Glutamatergic neuron (in vitro differentiated cells): ENCODE results near the gene PLEKHA7. TPM values are rescaled to one million over a fixed set of nuclear protein-coding genes. Genes with fewer than 3 reads are reported as not detected.

Source experiments
- DNase-seq: peaks from one replicate; pipeline ENCODE4 v3.0.0; 2022
- H3K27ac Mint-ChIP-seq: one replicate; pipeline ENCODE4 v1.8.0; 2020; ENCODE audit warnings: mild to moderate bottlenecking, mixed read lengths, inconsistent platforms; ENCODE audit not compliant: unreplicated experiment
- H3K27me3 Mint-ChIP-seq: one replicate; pipeline ENCODE4 v1.8.0; 2020; ENCODE audit warnings: mild to moderate bottlenecking, moderate library complexity, mixed read lengths, inconsistent platforms; ENCODE audit not compliant: unreplicated experiment
- H3K36me3 Mint-ChIP-seq: one replicate; pipeline ENCODE4 v1.8.0; 2020; ENCODE audit warnings: mild to moderate bottlenecking, mixed read lengths, inconsistent platforms; ENCODE audit not compliant: unreplicated experiment
- H3K4me1 Mint-ChIP-seq: one replicate; pipeline ENCODE4 v1.8.0; 2020; ENCODE audit warnings: mild to moderate bottlenecking, low read depth, mixed read lengths, inconsistent platforms; ENCODE audit not compliant: unreplicated experiment
- H3K4me3 Mint-ChIP-seq: one replicate; pipeline ENCODE4 v1.8.0; 2020; ENCODE audit warnings: mild to moderate bottlenecking, mixed read lengths, inconsistent platforms; ENCODE audit not compliant: unreplicated experiment
- H3K9me3 Mint-ChIP-seq: one replicate; pipeline ENCODE4 v1.8.0; 2020; ENCODE audit warnings: mild to moderate bottlenecking, moderate library complexity, mixed read lengths, inconsistent platforms; ENCODE audit not compliant: unreplicated experiment
- total RNA-seq: library from RNA; stranded (reverse); fragmentation: NEBNext Ultra II Directional; extraction: Animal tissue kit (Norgen Biotek cat#: 25700); gene quantifications from one replicate; pipeline ENCODE4 v1.2.1, GENCODE V29; 2021; ENCODE audit not compliant: unreplicated experiment
- TF ChIP-seq, protein P1 (sequence below): fragments of 200-600 bp; sonication (generic); IDR thresholded peaks from one replicate; pipeline ENCODE4 v1.5.0; 2021; ENCODE audit not compliant: partially characterized antibody, unreplicated experiment

Gene PLEKHA7
- total RNA-seq, 1 donor from 2014 or later, result 5.7 TPM

DNA sequence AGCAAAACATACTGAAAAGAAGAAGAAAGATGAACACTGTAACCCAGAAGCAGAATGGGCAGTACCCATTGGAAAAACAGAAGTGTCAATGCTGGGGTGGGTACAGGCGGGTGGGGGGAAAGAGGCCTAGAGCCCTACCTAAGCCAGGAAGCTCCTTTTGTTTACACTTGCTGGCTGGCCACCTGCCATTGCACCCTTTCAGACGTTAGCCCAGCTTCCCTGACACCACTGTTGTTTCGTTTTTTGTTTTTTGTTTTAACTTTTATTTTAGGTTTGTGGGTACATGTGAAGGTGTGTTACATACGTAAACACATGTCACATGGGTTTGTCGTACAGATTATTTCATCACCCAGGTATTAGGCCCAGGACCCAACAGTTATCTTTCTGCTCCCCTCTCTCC lies 55.4 kb downstream of the PLEKHA7 start:
- Mint-ChIP-seq H3K36me3 (no peaks in the 10 kb centered on the region), H3K9me3 (peaks cover 2% of the 10 kb centered on the region), H3K4me1 (no peaks in the 10 kb centered on the region), H3K4me3 (no peak overlapping the region), H3K27me3 (no peaks in the 10 kb centered on the region), H3K27ac (no peak overlapping the region)
- no peak for DNase-seq
- TF ChIP-seq, protein P1, sequence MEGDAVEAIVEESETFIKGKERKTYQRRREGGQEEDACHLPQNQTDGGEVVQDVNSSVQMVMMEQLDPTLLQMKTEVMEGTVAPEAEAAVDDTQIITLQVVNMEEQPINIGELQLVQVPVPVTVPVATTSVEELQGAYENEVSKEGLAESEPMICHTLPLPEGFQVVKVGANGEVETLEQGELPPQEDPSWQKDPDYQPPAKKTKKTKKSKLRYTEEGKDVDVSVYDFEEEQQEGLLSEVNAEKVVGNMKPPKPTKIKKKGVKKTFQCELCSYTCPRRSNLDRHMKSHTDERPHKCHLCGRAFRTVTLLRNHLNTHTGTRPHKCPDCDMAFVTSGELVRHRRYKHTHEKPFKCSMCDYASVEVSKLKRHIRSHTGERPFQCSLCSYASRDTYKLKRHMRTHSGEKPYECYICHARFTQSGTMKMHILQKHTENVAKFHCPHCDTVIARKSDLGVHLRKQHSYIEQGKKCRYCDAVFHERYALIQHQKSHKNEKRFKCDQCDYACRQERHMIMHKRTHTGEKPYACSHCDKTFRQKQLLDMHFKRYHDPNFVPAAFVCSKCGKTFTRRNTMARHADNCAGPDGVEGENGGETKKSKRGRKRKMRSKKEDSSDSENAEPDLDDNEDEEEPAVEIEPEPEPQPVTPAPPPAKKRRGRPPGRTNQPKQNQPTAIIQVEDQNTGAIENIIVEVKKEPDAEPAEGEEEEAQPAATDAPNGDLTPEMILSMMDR, result no peak

- no peak overlapping the region for H3K27ac Mint-ChIP-seq
- DNase-seq, result no peak
- no peaks in the 10 kb centered on the region for H3K36me3 Mint-ChIP-seq
- peaks cover 2% of the 10 kb centered on the region for H3K9me3 Mint-ChIP-seq
- TF ChIP-seq, protein P1, result no peak
- no peaks in the 10 kb centered on the region for H3K4me1 Mint-ChIP-seq
- H3K27me3 Mint-ChIP-seq, result no peaks in the 10 kb centered on the region
- H3K4me3 Mint-ChIP-seq, result no peak overlapping the region
Measured at GRCh38 chr11:16956538-16957153, 57.6 kb downstream of the PLEKHA7 start.

DNA sequence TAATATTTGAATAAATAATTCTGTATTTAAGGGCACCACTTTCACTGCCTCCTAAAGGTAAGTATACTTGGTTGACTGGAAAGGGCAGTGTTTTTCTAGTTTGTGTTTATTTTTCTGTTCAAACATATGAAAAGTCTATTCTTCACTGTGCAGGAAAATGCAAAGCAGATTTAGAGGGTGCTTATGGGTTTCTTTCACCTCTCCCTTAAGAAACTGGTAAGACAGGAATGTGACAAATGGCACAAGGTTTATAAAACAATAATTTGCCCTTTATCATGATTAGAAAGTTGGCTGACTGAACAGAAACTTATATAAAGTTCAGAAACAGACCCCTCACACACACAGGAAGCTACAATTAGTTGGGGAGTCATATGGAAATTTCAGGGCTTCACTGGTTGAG lies 60.6 kb downstream of the PLEKHA7 start:
- Mint-ChIP-seq H3K27ac (no peak overlapping the region), H3K36me3 (no peaks in the 10 kb centered on the region), H3K9me3 (no peaks in the 10 kb centered on the region), H3K27me3 (no peaks in the 10 kb centered on the region), H3K4me1 (no peaks in the 10 kb centered on the region), H3K4me3 (no peak overlapping the region)
- TF ChIP-seq, protein P1, result no peak
- DNase-seq, result no peak

GRCh38 chr11:16946477-16947282 lies 67.5 kb downstream of the PLEKHA7 start:
- Mint-ChIP-seq H3K36me3 (no peaks in the 10 kb centered on the region), H3K4me3 (no peak overlapping the region), H3K4me1 (no peaks in the 10 kb centered on the region), H3K27me3 (no peaks in the 10 kb centered on the region), H3K9me3 (no peaks in the 10 kb centered on the region), H3K27ac (no peak overlapping the region)
- no peak for DNase-seq
- TF ChIP-seq, protein P1, result no peak
